Measurements from ENCODE around the gene PAPPA2. TPM values are rescaled to one million over a fixed set of nuclear protein-coding genes. Genes with fewer than 3 reads are reported as not detected.

The PAPPA2 gene
- total and polyA plus RNA-seq, 7 donors = under 0.01 to 3.9 (median 1.2) TPM; not detected in 1

DNA sequence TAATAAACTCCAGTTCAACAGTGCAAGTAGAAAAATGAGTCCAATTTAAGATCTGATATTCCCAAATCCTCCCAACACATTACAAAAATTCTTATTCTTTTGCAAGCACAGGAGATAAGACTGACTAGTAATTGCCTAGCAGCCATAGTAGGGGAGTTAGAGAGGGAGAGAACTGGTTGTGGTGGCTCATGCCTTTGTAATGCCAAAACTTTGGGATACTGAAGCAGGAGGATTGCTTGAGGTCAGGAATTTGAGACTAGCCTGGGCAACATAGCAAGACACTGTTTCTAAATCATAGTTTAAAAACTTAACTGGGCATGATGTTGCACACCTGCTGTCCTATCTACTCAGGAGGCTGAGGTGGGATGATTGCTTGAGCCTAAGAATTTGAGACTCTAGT, 26.7 kb upstream of the PAPPA2 start:
- Histone ChIP-seq H3K4me1 (peaks cover 0 to 11% (median 0%) of the 10 kb centered on the region in 4 donors), H3K27ac (no peak overlapping the region), H3K4me3 (no peak overlapping the region), H3K36me3 (no peaks in the 10 kb centered on the region), H3K9me3 (no peaks in the 10 kb centered on the region), H3K27me3 (no peaks in the 10 kb centered on the region)
- intact Hi-C loops (cut with DNase I) = no loop called here
- DNase-seq = no peak
- no peak for TF ChIP-seq CTCF (IDR thresholded peaks at IDR 0.05)
- TF ChIP-seq POLR2A (IDR thresholded peaks at IDR 0.05) = no peak
- TF ChIP-seq POLR2AphosphoS5 (IDR thresholded peaks at IDR 0.05) = no peak
- no peak for TF ChIP-seq EP300 (IDR thresholded peaks at IDR 0.05)

DNA sequence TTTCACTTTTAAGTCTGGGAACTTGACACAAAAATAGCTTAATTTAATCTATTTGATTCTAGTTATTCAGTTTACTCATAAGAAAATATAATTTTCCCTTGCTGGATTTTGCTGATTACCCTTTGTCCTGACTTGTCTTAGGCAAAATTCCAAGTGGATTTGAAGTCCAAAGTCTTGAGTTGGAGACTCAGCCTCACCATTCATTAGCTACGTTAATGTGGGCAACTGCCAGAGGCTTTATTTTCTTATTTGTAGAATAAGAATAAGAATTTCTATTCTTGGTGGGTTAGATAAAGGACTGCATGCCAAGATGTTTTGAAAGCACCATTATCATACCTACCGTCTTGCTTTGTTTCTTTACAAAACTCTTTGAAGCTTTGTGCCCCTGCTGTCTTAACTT, 22.8 kb upstream of the PAPPA2 start:
- no peak for DNase-seq
- TF ChIP-seq POLR2A (IDR thresholded peaks at IDR 0.05) = no peak
- TF ChIP-seq EP300 (IDR thresholded peaks at IDR 0.05) = no peak
- no peak for TF ChIP-seq CTCF (IDR thresholded peaks at IDR 0.05)
- TF ChIP-seq POLR2AphosphoS5 (IDR thresholded peaks at IDR 0.05) = no peak
- intact Hi-C loops (cut with DNase I) = no loop called here
- Histone ChIP-seq H3K4me1 (peaks cover 0 to 6% (median 0%) of the 10 kb centered on the region in 4 donors), H3K36me3 (no peaks in the 10 kb centered on the region), H3K4me3 (no peak overlapping the region), H3K9me3 (no peaks in the 10 kb centered on the region), H3K27me3 (no peaks in the 10 kb centered on the region), H3K27ac (no peak overlapping the region)
- 65 to 85% methylated on average over 2 of the region's 2 CpGs for WGBS, 2 donors

DNA sequence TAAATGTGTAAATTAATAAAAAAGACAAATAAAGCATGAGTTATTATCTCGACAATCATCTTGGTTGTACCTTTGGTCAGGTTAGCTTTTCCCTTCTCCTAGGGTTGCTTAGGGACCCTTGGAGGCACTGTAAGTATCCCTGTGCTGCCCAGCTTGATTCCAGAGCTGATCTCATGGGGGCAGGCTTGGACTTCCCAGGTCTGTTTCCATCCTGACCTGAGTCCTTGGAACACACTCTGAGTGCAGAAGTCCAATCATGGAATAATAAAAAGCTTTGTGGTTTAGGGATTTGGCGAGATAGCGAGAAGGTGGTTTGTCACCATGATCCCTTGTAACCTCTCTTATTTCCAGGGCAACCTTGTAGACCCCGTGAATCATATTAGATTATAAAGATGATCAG, 18.7 kb upstream of the PAPPA2 start:
- no peak for DNase-seq
- Histone ChIP-seq H3K27ac (no peak overlapping the region), H3K36me3 (no peaks in the 10 kb centered on the region), H3K4me3 (no peak overlapping the region), H3K9me3 (no peaks in the 10 kb centered on the region), H3K4me1 (no peaks in the 10 kb centered on the region), H3K27me3 (no peaks in the 10 kb centered on the region)
- WGBS, 2 donors = 67 to 83% methylated on average over 4 of the region's 4 CpGs
- intact Hi-C loops (cut with DNase I) = no loop called here
- TF ChIP-seq EP300 (IDR thresholded peaks at IDR 0.05) (no peak), POLR2AphosphoS5 (IDR thresholded peaks at IDR 0.05) (no peak), POLR2A (IDR thresholded peaks at IDR 0.05) (no peak), CTCF (IDR thresholded peaks at IDR 0.05) (no peak)

GRCh38 chr1:176445402-176445801, 17.6 kb upstream of the PAPPA2 start:
- Histone ChIP-seq H3K4me1 (no peaks in the 10 kb centered on the region), H3K27me3 (no peaks in the 10 kb centered on the region), H3K36me3 (no peaks in the 10 kb centered on the region), H3K9me3 (no peaks in the 10 kb centered on the region), H3K27ac (no peak overlapping the region), H3K4me3 (no peak overlapping the region)
- intact Hi-C loops (cut with DNase I) = no loop called here
- DNase-seq = no peak
- 60 to 63% methylated on average over 2 of the region's 2 CpGs for WGBS, 2 donors
- TF ChIP-seq POLR2A (IDR thresholded peaks at IDR 0.05) (no peak), POLR2AphosphoS5 (IDR thresholded peaks at IDR 0.05) (no peak), EP300 (IDR thresholded peaks at IDR 0.05) (no peak), CTCF (IDR thresholded peaks at IDR 0.05) (no peak)

DNA sequence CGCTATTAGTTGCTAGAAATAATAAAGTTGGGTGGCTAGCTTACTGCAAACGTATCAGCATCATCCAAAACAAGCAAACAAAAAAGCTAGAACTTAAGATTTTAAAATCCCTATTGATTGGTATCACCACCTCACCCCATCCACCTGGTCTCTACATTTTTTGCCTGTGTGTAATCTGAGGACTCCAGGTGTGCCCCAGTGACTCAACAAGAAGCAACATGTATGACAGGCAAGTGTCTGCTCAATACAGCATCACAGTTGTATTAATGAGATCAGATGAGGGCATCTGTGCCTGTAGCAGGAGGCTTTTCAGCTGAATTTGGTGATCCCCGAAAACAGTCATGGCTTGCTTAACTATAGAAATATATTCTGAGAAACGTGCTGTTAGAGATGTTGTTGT, 14.6 kb upstream of the PAPPA2 start:
- TF ChIP-seq CTCF (IDR thresholded peaks at IDR 0.05) (no peak), EP300 (IDR thresholded peaks at IDR 0.05) (no peak), POLR2A (IDR thresholded peaks at IDR 0.05) (no peak), POLR2AphosphoS5 (IDR thresholded peaks at IDR 0.05) (no peak)
- H3K4me3 ChIP-seq = no peak overlapping the region
- H3K36me3 ChIP-seq = no peaks in the 10 kb centered on the region
- DNase-seq = no peak
- no peaks in the 10 kb centered on the region for H3K27me3 ChIP-seq
- no peaks in the 10 kb centered on the region for H3K4me1 ChIP-seq
- 61 to 70% methylated on average over 4 of the region's 4 CpGs for WGBS, 2 donors
- H3K27ac ChIP-seq = no peak overlapping the region
- intact Hi-C loops (cut with DNase I) = no loop called here
- H3K9me3 ChIP-seq = peaks cover 0 to 3% (median 0%) of the 10 kb centered on the region in 4 donors

Measured in sigmoid colon (tissue), 7 donors.